CD4-positive, alpha-beta T cell treated with Interferon alpha-2 for 1 hour (primary cell): Measurements from ENCODE around the gene PCDH19.

Source experiments
- DNase-seq, 2 donors: peaks; one replicate each; pipeline ENCODE4 v3.0.0-alpha.2; 2020 to 2022

The PCDH19 gene

GRCh38 chrX:100289066-100289558 lies 121.0 kb downstream of the PCDH19 start:
- DNase-seq, result no peak

GRCh38 chrX:100277231-100277630 lies 132.8 kb downstream of the PCDH19 start:
- no peak for DNase-seq

- DNase-seq, result no peak
Measured at GRCh38 chrX:100274916-100275315, 135.2 kb downstream of the PCDH19 start.

DNA sequence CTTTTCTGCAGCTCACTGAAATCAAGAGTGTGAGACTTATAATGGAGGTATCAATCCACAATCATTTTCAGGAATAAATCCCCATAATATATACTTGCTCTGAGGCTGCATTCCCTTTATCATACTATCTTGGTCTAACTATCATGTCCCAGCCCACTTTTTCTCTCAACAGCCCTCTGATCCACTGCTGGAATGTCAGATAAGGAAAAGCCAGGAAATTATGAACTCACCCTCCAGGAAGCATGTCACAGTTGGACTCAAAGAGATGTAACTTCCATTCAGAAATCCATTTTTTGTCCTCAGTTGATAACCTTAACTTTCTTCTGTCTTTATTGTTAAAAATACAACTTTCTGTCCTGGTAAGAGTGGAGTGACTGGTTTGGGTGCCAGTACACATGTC lies 144.9 kb downstream of the PCDH19 start:
- DNase-seq, result no peak

- DNase-seq, result no peak
Measured at GRCh38 chrX:100264200-100264599, 145.9 kb downstream of the PCDH19 start.

DNA sequence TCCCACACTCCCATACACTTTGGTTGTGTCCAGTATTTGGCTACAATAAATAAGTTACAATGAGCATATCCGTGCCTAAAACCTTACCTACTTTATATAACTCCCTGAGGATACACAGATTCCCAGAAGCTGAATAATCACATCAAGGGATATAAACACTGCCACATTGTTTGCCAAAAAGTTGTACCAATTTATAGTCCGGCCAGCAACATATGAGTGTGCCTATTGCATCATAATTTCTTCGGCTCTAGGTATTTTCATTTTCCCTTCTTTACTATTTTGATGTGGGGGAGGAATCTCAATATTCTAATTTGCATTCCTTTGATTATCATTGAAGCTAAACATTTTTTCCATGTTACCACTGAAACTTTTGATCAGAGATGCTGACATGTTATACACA lies 146.4 kb downstream of the PCDH19 start:
- DNase-seq, result no peak

- no peak for DNase-seq
Measured at GRCh38 chrX:100248885-100249493, 161.1 kb downstream of the PCDH19 start.

- no peak for DNase-seq
Measured at GRCh38 chrX:100247826-100248225, 162.2 kb downstream of the PCDH19 start.

DNA sequence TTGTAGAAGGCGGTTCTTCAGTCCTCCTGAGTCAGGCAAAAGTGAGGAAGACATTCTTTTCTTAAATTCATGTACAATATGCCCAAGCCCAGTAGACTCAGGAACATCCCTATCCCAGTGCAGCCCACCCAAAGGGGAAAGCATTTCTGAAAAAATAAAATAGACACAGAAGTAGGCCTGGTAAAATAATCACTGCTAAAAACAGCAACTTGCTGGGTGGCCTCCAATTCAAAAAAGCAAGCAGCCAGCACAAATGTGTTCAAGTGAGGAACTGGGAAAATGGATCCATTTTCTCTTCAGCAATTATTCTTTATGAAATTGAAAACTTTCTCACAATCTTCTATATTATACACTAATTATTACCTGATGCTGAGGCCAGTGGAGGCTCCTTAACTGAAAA lies 165.4 kb downstream of the PCDH19 start:
- no peak for DNase-seq
